OCI-LY7 (cell line): ENCODE results near the gene S100A6. TPM values are rescaled to one million over a fixed set of nuclear protein-coding genes. Genes with fewer than 3 reads are reported as not detected.
"Not testable (repeated sequence)": the region's sequence is repeated elsewhere in the genome, so short reads cannot be mapped to it uniquely, and the experiment has no call there.

ENCODE experiments used
- BruUV-seq: library from RNA; stranded (reverse); fragments of 400-500 nt; replicated peaks from 2 replicates; lab custom pipeline; 2021; lab: Mats Ljungman, UMichigan
- CTCF ChIA-PET: fragments of 300-600 bp; sonication (Branson Sonifier 250); formaldehyde crosslinking; loops from one replicate; lab custom pipeline; 2022; ENCODE audit warnings: antibody characterized with exemption; ENCODE audit not compliant: unreplicated experiment; lab: Charles Lee
- POLR2A ChIA-PET: fragments of 300-600 bp; sonication (Branson Sonifier 250); formaldehyde crosslinking; loops from one replicate; lab custom pipeline; 2022; ENCODE audit warnings: antibody characterized with exemption; lab: Charles Lee
- DNase-seq: peaks from one replicate; pipeline ENCODE4 v3.0.0-alpha.2; 2015; ENCODE audit warnings: low spot score
- H2AFZ ChIP-seq: fragments of 200-600 bp; sonication (generic), shearing (Covaris generic); 2 replicates; pipeline ENCODE4 v1.6.1; 2014; ENCODE audit warnings: mild to moderate bottlenecking, antibody characterized with exemption, low read length, moderate library complexity
- H3K27ac ChIP-seq: fragments of 200-600 bp; sonication (generic); 2 replicates; pipeline ENCODE4 v1.5.1; 2014; ENCODE audit warnings: mixed run types, low read depth, mild to moderate bottlenecking, moderate library complexity, low read length, inconsistent platforms; ENCODE audit not compliant: poor library complexity, severe bottlenecking
- H3K36me3 ChIP-seq: fragments of 200-600 bp; sonication (generic); 2 replicates; pipeline ENCODE4 v1.6.1; 2014; ENCODE audit warnings: mild to moderate bottlenecking, antibody characterized with exemption, low read length, moderate library complexity, mixed read lengths; ENCODE audit not compliant: insufficient read depth
- H3K4me1 ChIP-seq: fragments of 200-600 bp; sonication (generic); 2 replicates; pipeline ENCODE4 v1.5.1; 2014; ENCODE audit warnings: mild to moderate bottlenecking, low read length; ENCODE audit not compliant: insufficient read depth, poor library complexity, severe bottlenecking
- H3K4me2 ChIP-seq: fragments of 200-600 bp; sonication (generic); 2 replicates; pipeline ENCODE4 v1.6.1; 2014; ENCODE audit warnings: mild to moderate bottlenecking, low read length
- H3K4me3 ChIP-seq: fragments of 200-600 bp; sonication (generic); 2 replicates; pipeline ENCODE4 v1.5.1; 2014; ENCODE audit warnings: mild to moderate bottlenecking, low read depth, low read length; ENCODE audit not compliant: poor library complexity, severe bottlenecking
- H3K79me2 ChIP-seq: fragments of 200-600 bp; sonication (generic); 2 replicates; pipeline ENCODE4 v1.6.1; 2016; ENCODE audit warnings: low read depth, mild to moderate bottlenecking, low read length, moderate library complexity, mixed read lengths; ENCODE audit not compliant: insufficient read depth
- H3K9me2 ChIP-seq: fragments of 200-600 bp; sonication (generic); 2 replicates; pipeline ENCODE4 v1.6.1; 2016; ENCODE audit warnings: mild to moderate bottlenecking, low read length, mixed read lengths; ENCODE audit not compliant: insufficient read depth
- H3K9me3 ChIP-seq: fragments of 200-600 bp; sonication (generic); 2 replicates; pipeline ENCODE4 v1.6.1; 2014; ENCODE audit warnings: mild to moderate bottlenecking, mixed run types, low read length, mixed read lengths
- H4K20me1 ChIP-seq: fragments of 200-600 bp; sonication (generic); 2 replicates; pipeline ENCODE4 v1.6.1; 2014; ENCODE audit warnings: mild to moderate bottlenecking, antibody characterized with exemption, low read length, moderate library complexity, mixed read lengths; ENCODE audit not compliant: insufficient read depth
- CTCF ChIP-seq: fragments of 200-600 bp; sonication (generic); conservative IDR thresholded peaks from 2 replicates; pipeline ENCODE4 v1.5.1; 2014; ENCODE audit warnings: mild to moderate bottlenecking, antibody characterized with exemption, low read length, moderate library complexity, mixed read lengths
- EZH2phosphoT487 ChIP-seq: fragments of 200-600 bp; sonication (generic); IDR thresholded peaks from 2 replicates; pipeline ENCODE4 v1.6.1; 2018; ENCODE audit warnings: low read depth, borderline replicate concordance, mild to moderate bottlenecking, mixed run types, antibody characterized with exemption, low read length, moderate library complexity, mixed read lengths
- intact Hi-C: fragments of 100-400 bp; cut with micrococcal nuclease; formaldehyde crosslinking; loops from one replicate; pipeline ENCODE4 v1.10.0; 2022; ENCODE audit not compliant: unreplicated experiment
- total RNA-seq, 2 experiments: library from RNA; depleted of rRNA in 1 of 2; stranded (reverse); fragments of >200 nt in 1 of 2; shearing (Covaris generic) in 1 of 2; gene quantifications; 2 replicates each; pipeline ENCODE4 v1.2.3, GENCODE V29; 2014 to 2022

S100A6 gene
- total RNA-seq, 2 experiments from 2014 or later: not detected

- BruUV-seq: no TSS peak
- no peak overlapping the region for H3K4me2 ChIP-seq
Measured at GRCh38 chr1:153520818-153521476, 14.8 kb downstream of the S100A6 start.

GRCh38 chr1:153520137-153520691, 15.6 kb downstream of the S100A6 start:
- H3K4me3 ChIP-seq, POLR2A ChIA-PET, BruUV-seq, H3K9me2 ChIP-seq, H4K20me1 ChIP-seq, H3K4me2 ChIP-seq, H2AFZ ChIP-seq, H3K79me2 ChIP-seq, intact Hi-C loops, DNase-seq, H3K27ac ChIP-seq, H3K9me3 ChIP-seq, H3K36me3 ChIP-seq, H3K4me1 ChIP-seq, CTCF ChIA-PET: not testable (repeated sequence)

More at GRCh38 chr1:153520818-153521476, 14.8 kb downstream of the S100A6 start:
- peaks cover 7% of the 10 kb centered on the region for H3K4me1 ChIP-seq
- no peak for DNase-seq
- H4K20me1 ChIP-seq: no peaks in the 10 kb centered on the region
- H3K27ac ChIP-seq: no peak overlapping the region
- intact Hi-C loops: no loop called here
- H3K36me3 ChIP-seq: no peaks in the 10 kb centered on the region
- POLR2A ChIA-PET: no interaction called here
- no peaks in the 10 kb centered on the region for H3K79me2 ChIP-seq
- H2AFZ ChIP-seq: no peak overlapping the region
- H3K4me3 ChIP-seq: no peak overlapping the region
- no peak for TF ChIP-seq CTCF
- no peak for TF ChIP-seq EZH2phosphoT487
- H3K9me2 ChIP-seq: no peaks in the 10 kb centered on the region
- H3K9me3 ChIP-seq: no peaks in the 10 kb centered on the region
- CTCF ChIA-PET: no interaction called here

DNA sequence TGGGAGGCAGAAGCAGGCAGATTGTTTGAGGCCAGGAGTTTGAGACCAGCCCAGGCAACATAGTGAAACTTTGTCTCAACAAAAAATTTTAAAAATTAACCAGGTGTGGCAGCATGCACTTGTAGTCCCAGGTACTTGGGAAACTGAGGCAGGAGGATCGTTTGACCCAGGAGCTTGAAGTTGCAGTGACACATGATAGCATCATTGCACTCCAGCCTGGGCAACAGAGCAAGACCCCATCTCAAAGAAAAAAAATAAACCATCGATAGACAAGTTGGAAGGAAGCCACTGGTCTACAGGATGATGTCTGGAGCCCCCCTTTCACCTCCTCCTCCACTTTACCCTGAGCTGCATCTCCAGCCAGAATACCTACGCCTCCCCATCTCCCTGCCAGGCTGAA, 16.5 kb downstream of the S100A6 start:
- no peak overlapping the region for H3K27ac ChIP-seq
- H2AFZ ChIP-seq: no peak overlapping the region
- TF ChIP-seq CTCF (no peak), EZH2phosphoT487 (no peak)
- H3K36me3 ChIP-seq: no peaks in the 10 kb centered on the region
- no peak for DNase-seq
- no peaks in the 10 kb centered on the region for H3K9me3 ChIP-seq
- H3K79me2 ChIP-seq: no peaks in the 10 kb centered on the region
- no peak overlapping the region for H3K4me2 ChIP-seq
- no peaks in the 10 kb centered on the region for H3K9me2 ChIP-seq
- no peak overlapping the region for H3K4me3 ChIP-seq
- peaks cover 7% of the 10 kb centered on the region for H3K4me1 ChIP-seq
- ChIA-PET CTCF (no interaction called here), POLR2A (no interaction called here)
- intact Hi-C loops: loop anchor here (10.0 kb wide), 2 partner anchors 156 to 466 kb away; partner anchors contain the start of genes ILF2, NPR1 and RAB13
- H4K20me1 ChIP-seq: no peaks in the 10 kb centered on the region
- BruUV-seq: no TSS peak
